GM12873 (cell line): ENCODE results near the gene CTBP2.

Experiments used
- TF ChIP-seq, protein P1 (sequence below): IDR thresholded peaks from 2 replicates; pipeline ENCODE4 v1.5.1; 2012; ENCODE audit warnings: low read depth, mild to moderate bottlenecking, moderate library complexity, low read length, control low read depth; ENCODE audit not compliant: insufficient read depth; ENCODE audit errors: missing control alignments

CTBP2 gene

DNA sequence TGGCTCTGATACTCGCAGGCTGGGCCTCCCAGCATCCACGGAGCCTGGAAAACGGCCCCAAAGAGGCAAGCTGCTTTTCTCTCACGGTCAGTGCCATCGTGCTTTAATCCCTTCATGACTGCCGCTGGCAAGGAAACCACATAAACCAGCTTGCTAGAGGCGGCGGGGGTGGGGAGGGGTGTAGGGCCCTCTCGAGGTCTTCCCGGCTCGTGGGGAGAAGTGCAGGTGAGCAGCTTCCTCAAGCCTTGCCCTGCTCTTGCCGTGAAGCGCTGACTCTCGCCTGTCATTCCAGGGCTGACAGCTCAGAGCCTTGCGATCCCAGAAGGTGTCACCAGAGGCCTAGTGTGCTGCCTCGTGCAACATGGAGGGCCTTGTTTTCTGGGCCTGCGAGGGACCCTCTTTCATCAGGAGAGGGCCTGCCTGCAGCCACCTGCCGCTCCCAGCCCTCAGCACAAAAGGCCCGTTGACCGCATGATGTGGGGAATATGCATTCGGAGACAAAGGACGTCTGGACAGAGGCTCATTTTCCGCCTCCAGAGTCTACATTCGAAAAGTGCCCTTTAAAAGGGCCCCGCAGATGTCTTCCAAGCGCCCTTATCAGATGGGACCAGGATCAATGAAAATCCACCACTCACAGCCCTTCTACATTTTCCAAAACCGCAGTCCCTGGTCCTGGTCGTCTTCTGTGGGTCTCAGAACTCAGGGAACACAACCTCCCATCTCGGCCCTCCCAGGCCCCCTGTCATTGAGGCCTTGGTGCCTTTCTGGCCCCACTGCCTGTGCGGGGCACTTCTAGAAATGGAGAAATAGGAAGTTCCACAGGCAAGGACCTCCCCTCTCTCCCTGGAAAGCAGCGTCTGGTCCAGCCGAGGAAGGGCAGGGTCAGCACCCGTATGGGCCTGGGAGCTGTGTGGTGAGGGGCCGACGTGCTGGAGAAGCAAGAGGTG lies 159.7 kb downstream of the CTBP2 start:
- TF ChIP-seq, protein P1, sequence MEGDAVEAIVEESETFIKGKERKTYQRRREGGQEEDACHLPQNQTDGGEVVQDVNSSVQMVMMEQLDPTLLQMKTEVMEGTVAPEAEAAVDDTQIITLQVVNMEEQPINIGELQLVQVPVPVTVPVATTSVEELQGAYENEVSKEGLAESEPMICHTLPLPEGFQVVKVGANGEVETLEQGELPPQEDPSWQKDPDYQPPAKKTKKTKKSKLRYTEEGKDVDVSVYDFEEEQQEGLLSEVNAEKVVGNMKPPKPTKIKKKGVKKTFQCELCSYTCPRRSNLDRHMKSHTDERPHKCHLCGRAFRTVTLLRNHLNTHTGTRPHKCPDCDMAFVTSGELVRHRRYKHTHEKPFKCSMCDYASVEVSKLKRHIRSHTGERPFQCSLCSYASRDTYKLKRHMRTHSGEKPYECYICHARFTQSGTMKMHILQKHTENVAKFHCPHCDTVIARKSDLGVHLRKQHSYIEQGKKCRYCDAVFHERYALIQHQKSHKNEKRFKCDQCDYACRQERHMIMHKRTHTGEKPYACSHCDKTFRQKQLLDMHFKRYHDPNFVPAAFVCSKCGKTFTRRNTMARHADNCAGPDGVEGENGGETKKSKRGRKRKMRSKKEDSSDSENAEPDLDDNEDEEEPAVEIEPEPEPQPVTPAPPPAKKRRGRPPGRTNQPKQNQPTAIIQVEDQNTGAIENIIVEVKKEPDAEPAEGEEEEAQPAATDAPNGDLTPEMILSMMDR: peak; percentile 40

DNA sequence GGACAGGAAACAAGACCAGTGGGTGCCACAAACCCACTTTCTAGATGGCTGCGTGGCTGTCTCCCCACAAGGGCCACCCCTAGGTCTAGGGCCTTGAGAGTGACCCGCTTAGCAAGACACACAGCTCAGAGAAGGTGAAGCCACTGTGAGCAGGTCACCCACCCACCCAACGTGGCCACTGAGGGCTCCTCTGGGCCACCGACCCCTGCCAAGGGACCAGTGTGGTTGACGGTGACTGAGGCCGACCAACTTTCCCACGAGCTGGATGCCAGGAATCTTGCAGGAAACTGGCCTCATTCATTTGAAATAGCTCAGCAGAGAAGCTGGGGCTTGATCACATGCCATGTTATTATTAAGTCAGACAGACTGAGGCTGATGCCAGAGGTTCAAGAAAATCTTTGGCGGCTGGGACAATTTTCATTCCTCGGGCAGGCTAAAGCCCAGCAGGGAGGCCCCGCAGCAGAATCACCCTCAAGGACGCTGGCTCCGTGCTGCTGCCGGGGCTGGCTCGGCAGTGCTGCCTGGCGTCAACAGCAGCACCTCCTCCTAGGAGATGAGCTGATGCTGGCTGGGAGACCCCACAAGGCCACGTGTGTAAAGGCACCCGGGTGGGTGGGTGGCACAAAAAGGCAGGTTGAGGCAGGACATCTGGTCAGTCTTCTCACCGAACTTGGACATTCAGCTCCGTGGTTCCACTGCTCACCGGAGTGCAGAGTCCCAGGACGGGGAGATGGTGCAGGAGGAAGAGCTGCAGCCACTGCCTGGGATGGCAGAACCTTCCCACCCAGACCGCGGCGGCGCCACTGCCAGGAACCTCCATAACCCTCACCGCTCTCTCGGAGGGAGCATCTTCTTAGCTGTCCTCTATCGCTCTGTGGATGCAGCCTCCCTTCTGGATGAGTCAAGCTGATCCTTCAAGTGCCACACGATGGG lies 160.7 kb downstream of the CTBP2 start:
- TF ChIP-seq, protein P1: no peak

DNA sequence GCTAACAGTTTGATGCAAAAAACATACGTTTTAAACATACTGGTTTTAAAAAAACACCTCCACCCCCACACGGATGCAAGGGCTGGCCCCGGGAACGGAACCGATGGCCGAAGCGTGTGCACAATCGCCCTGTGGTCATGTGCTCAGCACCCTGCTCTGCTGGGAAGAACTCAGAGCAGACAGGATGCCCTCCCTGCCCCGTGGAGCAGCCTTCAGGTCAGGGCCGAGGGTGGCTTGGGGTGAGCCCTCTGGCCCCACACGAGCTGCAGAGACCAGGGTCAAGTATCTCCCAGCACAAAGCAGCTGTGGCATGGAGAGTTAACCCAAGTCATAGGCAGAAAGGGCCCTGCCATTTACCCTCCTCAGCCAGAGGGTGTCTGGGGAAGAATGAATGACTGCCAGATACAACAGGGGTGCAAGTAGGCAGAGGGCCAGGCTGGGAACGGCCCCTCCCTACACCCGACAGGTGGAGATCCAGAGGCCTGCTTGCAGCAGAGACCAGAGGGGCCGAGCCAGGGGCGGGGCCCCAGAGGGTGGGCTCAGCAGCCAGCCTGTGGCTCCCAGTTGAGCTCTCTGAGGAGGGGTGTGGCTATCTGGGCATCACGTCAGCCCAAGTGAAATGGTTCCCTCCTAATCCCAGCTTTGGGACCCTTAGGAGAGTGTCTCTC lies 161.6 kb downstream of the CTBP2 start:
- TF ChIP-seq, protein P1: no peak

DNA sequence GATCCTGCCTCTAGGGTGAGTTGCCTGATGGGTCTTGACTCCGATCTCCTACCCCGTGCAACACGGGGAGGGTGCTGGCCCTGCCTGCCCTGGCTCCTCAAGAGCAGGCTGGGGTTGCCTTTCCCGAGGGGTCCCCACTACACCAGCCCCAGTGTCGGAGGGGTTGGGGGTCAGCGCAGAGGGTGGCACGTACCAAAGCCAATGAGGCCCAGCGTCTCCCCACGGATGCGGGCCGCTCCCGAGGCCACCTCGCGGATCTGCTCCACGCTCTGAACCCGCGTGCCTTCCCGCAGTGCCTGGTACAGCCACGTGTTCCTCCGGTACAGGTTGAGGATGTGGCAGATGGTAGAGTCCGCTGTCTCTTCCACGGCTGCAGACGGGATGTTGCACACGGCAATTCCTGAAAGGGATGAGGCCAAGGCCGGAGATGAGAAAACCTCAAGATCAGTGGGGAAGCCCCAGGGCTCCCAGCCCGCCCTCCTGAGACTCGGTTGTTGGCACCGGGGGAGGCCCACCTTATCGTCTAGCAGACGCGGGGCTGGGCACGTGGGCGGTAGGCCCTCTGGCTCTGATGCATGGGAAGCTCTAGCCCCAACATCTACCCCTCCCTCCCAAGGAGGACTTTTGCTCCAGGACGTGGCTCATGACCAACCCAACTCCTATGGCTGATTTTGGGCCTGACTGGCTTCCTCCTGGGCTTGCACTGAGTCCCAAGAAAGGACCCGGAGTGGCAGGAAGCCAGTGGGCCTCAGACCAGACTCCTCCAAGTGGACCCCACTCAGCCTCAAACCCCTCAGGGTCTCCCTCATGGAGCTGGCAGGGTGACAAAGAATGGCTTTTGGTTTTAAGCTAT lies 162.4 kb downstream of the CTBP2 start:
- TF ChIP-seq, protein P1: no peak

DNA sequence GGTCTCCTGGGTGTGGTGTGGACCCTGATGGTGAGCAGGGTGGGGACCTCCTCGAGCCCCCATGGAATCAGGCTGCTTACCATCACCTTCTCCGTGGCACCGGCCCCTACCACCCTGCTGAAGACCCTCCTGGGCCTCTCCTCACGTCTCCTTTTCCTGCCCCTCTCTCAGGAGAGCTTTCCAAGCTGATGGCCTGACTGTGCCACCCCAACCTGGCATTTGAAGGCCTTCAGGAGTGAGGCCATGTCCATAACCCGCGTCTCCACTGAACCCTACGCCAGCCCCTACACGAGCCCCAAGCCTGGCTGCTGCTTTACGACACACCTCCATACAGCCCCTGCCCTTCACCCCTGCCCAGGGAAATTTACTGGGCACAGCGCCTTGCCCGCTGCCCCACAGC lies 163.1 kb downstream of the CTBP2 start:
- TF ChIP-seq, protein P1: no peak

DNA sequence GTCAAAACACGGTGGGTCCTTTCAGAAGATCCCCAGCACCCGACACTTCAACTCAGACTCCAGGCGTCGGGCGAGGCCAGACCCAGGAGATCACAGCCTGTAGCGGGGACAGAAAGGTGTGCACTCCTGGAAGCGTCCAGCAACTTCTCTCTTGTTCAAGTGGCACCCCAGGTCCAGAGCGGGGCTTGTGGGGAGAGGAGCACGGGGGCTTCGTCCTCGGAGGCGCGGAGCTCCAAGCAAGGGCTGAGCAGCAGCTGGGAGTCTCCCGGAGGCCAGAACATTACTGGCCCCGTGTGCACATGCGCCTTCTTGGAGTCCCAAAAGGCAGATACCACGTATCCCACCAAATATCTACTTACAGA lies 163.5 kb downstream of the CTBP2 start:
- TF ChIP-seq, protein P1: no peak
